Endothelial cell of umbilical vein (primary cell): ENCODE results near the gene RALBP1. TPM values are rescaled to one million over a fixed set of nuclear protein-coding genes. Genes with fewer than 3 reads are reported as not detected.

Experiments
- BruUV-seq: library from RNA; stranded (reverse); fragments of 400-500 nt; replicated peaks from 2 replicates; lab custom pipeline; 2021; lab: Mats Ljungman, UMichigan
- CTCF ChIA-PET: fragments of 300-600, 350-600 bp; sonication (Branson Sonifier 250); formaldehyde crosslinking; loops from one replicate; lab custom pipeline; 2021; ENCODE audit warnings: antibody characterized with exemption, inconsistent platforms; lab: Charles Lee
- POLR2A ChIA-PET: fragments of 300-600, 350-600 bp; sonication (Branson Sonifier 250); formaldehyde crosslinking; loops from one replicate; lab custom pipeline; 2021; ENCODE audit warnings: antibody characterized with exemption, inconsistent platforms; lab: Charles Lee
- DNase-seq: peaks from one replicate; pipeline ENCODE4 v3.0.0-alpha.2; 2011; ENCODE audit warnings: low read depth, low spot score
- FAIRE-seq: peaks from 2 replicates; lab custom pipeline; 2011; peaks lifted over from hg19 to GRCh38; lab: Jason Lieb, UNC
- H2AFZ ChIP-seq: 2 replicates; pipeline ENCODE4 v1.6.0; 2012; ENCODE audit warnings: low read depth, low read length, control low read depth, inconsistent platforms
- H3K27ac ChIP-seq: 2 replicates; pipeline ENCODE4 v1.5.1; 2011; ENCODE audit warnings: low read depth, mild to moderate bottlenecking, control low read depth, low read length, moderate library complexity; ENCODE audit not compliant: insufficient read depth
- H3K27me3 ChIP-seq, 2 experiments: 2 replicates each; pipeline versions ENCODE4 v1.6.0 to v1.6.1; 2011; ENCODE audit warnings: low read length in 2 of 2, mixed read lengths in 1 of 2; ENCODE audit not compliant: control insufficient read depth in 2 of 2, insufficient read depth in 2 of 2
- H3K36me3 ChIP-seq, 2 experiments: 2 replicates in 1 of 2; 3 replicates in 1 of 2; pipeline ENCODE4 v1.5.1; 2011; ENCODE audit warnings: low read length in 2 of 2, mild to moderate bottlenecking in 1 of 2, moderate library complexity in 1 of 2; ENCODE audit not compliant: control insufficient read depth in 2 of 2, insufficient read depth in 2 of 2; ENCODE audit errors: extremely low read depth in 1 of 2
- H3K4me1 ChIP-seq: 3 replicates; pipeline ENCODE4 v1.5.1; 2011; ENCODE audit warnings: mild to moderate bottlenecking, low read length; ENCODE audit not compliant: control insufficient read depth, insufficient read depth; ENCODE audit errors: extremely low read depth
- H3K4me2 ChIP-seq: 2 replicates; pipeline ENCODE4 v1.6.1; 2011; ENCODE audit warnings: low read length, control low read depth, mixed read lengths; ENCODE audit not compliant: insufficient read depth
- H3K4me3 ChIP-seq, 3 experiments: fragments of 200-600 bp in 1 of 3; sonication (generic), shearing (Covaris generic) in 1 of 3; replicated peaks in 1 of 3; 2 replicates each; pipeline ENCODE4 v1.5.1; 2011 to 2016; ENCODE audit warnings: control low read depth in 3 of 3, low read length in 3 of 3, mild to moderate bottlenecking in 2 of 3, inconsistent platforms in 1 of 3, low read depth in 1 of 3, moderate library complexity in 1 of 3; ENCODE audit not compliant: insufficient read depth in 1 of 3
- H3K79me2 ChIP-seq: 2 replicates; pipeline ENCODE4 v1.6.0; 2012; ENCODE audit warnings: low read length, inconsistent platforms; ENCODE audit not compliant: control insufficient read depth, insufficient read depth
- H3K9ac ChIP-seq: replicated peaks from 2 replicates; pipeline ENCODE3; 2011; ENCODE audit warnings: low read length, control low read depth; ENCODE audit not compliant: insufficient read depth; ENCODE audit errors: extremely low read depth
- H3K9me1 ChIP-seq: replicated peaks from 3 replicates; pipeline ENCODE4 v1.6.0; 2011; ENCODE audit warnings: mild to moderate bottlenecking, low read length; ENCODE audit not compliant: control insufficient read depth, insufficient read depth; ENCODE audit errors: extremely low read depth
- H3K9me3 ChIP-seq: replicated peaks from 2 replicates; pipeline ENCODE4 v1.5.1; 2012; ENCODE audit warnings: low read length, inconsistent platforms; ENCODE audit not compliant: control insufficient read depth, insufficient read depth
- H4K20me1 ChIP-seq: replicated peaks from 2 replicates; pipeline ENCODE3; 2011; ENCODE audit warnings: mild to moderate bottlenecking, low read length; ENCODE audit not compliant: control insufficient read depth, insufficient read depth; ENCODE audit errors: extremely low read depth
- EZH2 ChIP-seq: IDR thresholded peaks from 2 replicates; pipeline ENCODE4 v1.6.1; 2012; ENCODE audit warnings: borderline replicate concordance, low read depth, mild to moderate bottlenecking, moderate library complexity, low read length, inconsistent platforms; ENCODE audit not compliant: severe bottlenecking
- FOS ChIP-seq: IDR thresholded peaks from 2 replicates; pipeline ENCODE4 v1.6.1; 2011; ENCODE audit warnings: mild to moderate bottlenecking, low read length, moderate library complexity, borderline replicate concordance; ENCODE audit not compliant: insufficient read depth
- GATA2 ChIP-seq: IDR thresholded peaks from 2 replicates; pipeline ENCODE4 v1.7.0; 2011; ENCODE audit warnings: low read depth, mild to moderate bottlenecking, moderate library complexity, mixed read lengths, low read length; ENCODE audit not compliant: insufficient read length, insufficient read depth
- JUN ChIP-seq: IDR thresholded peaks from 2 replicates; pipeline ENCODE4 v1.6.1; 2011; ENCODE audit warnings: borderline replicate concordance, low read depth; ENCODE audit not compliant: insufficient read length, insufficient read depth
- MAX ChIP-seq: IDR thresholded peaks from 2 replicates; pipeline ENCODE4 v1.6.1; 2011; ENCODE audit not compliant: insufficient read depth, insufficient read length
- MYC ChIP-seq: IDR thresholded peaks from one replicate; pipeline ENCODE4 v1.6.1; 2011; ENCODE audit warnings: mild to moderate bottlenecking, low read depth, low read length
- POLR2A ChIP-seq: IDR thresholded peaks from 2 replicates; pipeline ENCODE4 v1.6.1; 2012; ENCODE audit warnings: low read depth, mild to moderate bottlenecking, control low read depth, low read length
- POLR2AphosphoS5 ChIP-seq: IDR thresholded peaks from 2 replicates; pipeline ENCODE4 v1.6.1; 2012; ENCODE audit warnings: low read depth, mild to moderate bottlenecking, control low read depth, low read length, moderate library complexity; ENCODE audit not compliant: insufficient read depth
- dilution Hi-C: fragments of 300-500 bp; cut with MboI; formaldehyde crosslinking; loops from one replicate; pipeline ENCODE4 v1.15.0; 2019; ENCODE audit warnings: low sequenced_read_pairs; ENCODE audit not compliant: extremely low pct_ligation_motif_present
- intact Hi-C: fragments of 100-400 bp; cut with micrococcal nuclease; formaldehyde crosslinking; loops from one replicate; pipeline ENCODE4 v1.10.0; 2022
- polyA plus RNA-seq, 4 experiments: library from polyadenylated mRNA; depleted of rRNA in 3 of 4; stranded (reverse) in 3 of 4; unstranded in 1 of 4; fragments of >200 nt; gene quantifications; 2 replicates each; pipeline versions ENCODE4 v1.2.1 to v1.2.3, GENCODE V29; 2011 to 2012; ENCODE audit warnings: missing spikeins in 1 of 4
- total RNA-seq: library from RNA; stranded (reverse); gene quantifications from 2 replicates; pipeline ENCODE4 v1.2.3, GENCODE V29; 2021
- TF ChIP-seq, protein P1 (sequence below), 2 donors: IDR thresholded peaks; 1 replicate in 1 of 2; 2 replicates in 1 of 2; pipeline ENCODE4 v1.5.1; 2011; ENCODE audit warnings: low read length in 2 of 2, mild to moderate bottlenecking in 2 of 2, moderate library complexity in 2 of 2, control low read depth in 1 of 2, inconsistent platforms in 1 of 2, low read depth in 1 of 2; ENCODE audit not compliant: insufficient read depth in 1 of 2; ENCODE audit errors: extremely low read depth in 1 of 2

Gene RALBP1
- total and polyA plus RNA-seq, 2 donors (not counting 3 experiments of a cell fraction or from before 2014, with no cell fraction given): 55.8 to 68.4 TPM

DNA sequence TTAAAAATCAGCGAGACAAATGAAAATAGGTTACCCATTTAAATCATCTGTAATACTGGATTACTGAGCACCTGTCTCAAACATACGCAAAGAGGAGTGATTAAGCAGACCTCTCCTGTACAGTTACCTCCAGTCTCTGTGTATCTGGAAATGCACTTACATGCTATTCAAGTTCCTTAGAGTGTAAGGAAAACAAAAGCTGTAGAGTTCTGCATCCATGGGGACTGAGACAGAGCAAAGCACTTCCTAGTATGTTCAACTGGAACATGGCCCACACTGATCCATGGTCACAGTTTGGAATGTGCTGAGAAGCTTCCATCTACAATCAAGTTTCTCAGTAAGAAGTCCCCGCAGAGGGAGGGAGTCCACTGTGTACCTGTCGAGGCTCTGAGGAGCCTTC lies 75.1 kb downstream of the RALBP1 start:
- no peaks in the 10 kb centered on the region for H3K9me3 ChIP-seq
- BruUV-seq: no TSS peak
- no peak overlapping the region for H3K4me3 ChIP-seq
- no peak for FAIRE-seq
- TF ChIP-seq MYC (no peak), POLR2A (no peak), EZH2 (no peak), GATA2 (no peak), FOS (no peak), JUN (no peak), MAX (no peak), POLR2AphosphoS5 (no peak)
- TF ChIP-seq, protein P1, sequence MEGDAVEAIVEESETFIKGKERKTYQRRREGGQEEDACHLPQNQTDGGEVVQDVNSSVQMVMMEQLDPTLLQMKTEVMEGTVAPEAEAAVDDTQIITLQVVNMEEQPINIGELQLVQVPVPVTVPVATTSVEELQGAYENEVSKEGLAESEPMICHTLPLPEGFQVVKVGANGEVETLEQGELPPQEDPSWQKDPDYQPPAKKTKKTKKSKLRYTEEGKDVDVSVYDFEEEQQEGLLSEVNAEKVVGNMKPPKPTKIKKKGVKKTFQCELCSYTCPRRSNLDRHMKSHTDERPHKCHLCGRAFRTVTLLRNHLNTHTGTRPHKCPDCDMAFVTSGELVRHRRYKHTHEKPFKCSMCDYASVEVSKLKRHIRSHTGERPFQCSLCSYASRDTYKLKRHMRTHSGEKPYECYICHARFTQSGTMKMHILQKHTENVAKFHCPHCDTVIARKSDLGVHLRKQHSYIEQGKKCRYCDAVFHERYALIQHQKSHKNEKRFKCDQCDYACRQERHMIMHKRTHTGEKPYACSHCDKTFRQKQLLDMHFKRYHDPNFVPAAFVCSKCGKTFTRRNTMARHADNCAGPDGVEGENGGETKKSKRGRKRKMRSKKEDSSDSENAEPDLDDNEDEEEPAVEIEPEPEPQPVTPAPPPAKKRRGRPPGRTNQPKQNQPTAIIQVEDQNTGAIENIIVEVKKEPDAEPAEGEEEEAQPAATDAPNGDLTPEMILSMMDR (IDR thresholded peaks at IDR 0.05; ENCODE audit: extremely low read depth in 1 of 2, insufficient read depth in 1 of 2, low read depth in 1 of 2, low read length in 2 of 2): no peak
- no peak overlapping the region for H2AFZ ChIP-seq
- H3K27me3 ChIP-seq: no peaks in the 10 kb centered on the region
- dilution Hi-C loops: no loop called here
- CTCF ChIA-PET: interaction anchor here (1.4 kb wide), 1 partner anchor 25 kb away, joined by 4 read pairs; no protein-coding TSS in a partner anchor
- H4K20me1 ChIP-seq: no peaks in the 10 kb centered on the region
- peaks cover 34 to 51% of the 10 kb centered on the region in 2 experiments for H3K36me3 ChIP-seq
- H3K79me2 ChIP-seq: no peaks in the 10 kb centered on the region
- no peak overlapping the region for H3K4me2 ChIP-seq
- H3K9ac ChIP-seq: no peak overlapping the region
- no peak overlapping the region for H3K27ac ChIP-seq
- intact Hi-C loops: no loop called here
- no peaks in the 10 kb centered on the region for H3K9me1 ChIP-seq
- DNase-seq: no peak
- no peaks in the 10 kb centered on the region for H3K4me1 ChIP-seq
- POLR2A ChIA-PET: no interaction called here
